Ishikawa (cell line): ENCODE results near the gene HRAS.

Experiments
- CEBPB ChIP-seq: IDR thresholded peaks from 2 replicates; pipeline ENCODE4 v1.6.1; 2012
- CREB1 ChIP-seq: IDR thresholded peaks from 2 replicates; pipeline ENCODE4 v1.6.1; 2012; ENCODE audit warnings: low read depth
- EGR1 ChIP-seq: IDR thresholded peaks from 2 replicates; pipeline ENCODE4 v1.6.1; 2012
- EP300 ChIP-seq: IDR thresholded peaks from 2 replicates; pipeline ENCODE4 v1.6.1; 2012; ENCODE audit warnings: borderline replicate concordance
- FOXM1 ChIP-seq: IDR thresholded peaks from 2 replicates; pipeline ENCODE4 v1.6.1; 2012; ENCODE audit warnings: low read depth, borderline replicate concordance
- MAX ChIP-seq: IDR thresholded peaks from 2 replicates; pipeline ENCODE4 v1.6.1; 2012
- NFIC ChIP-seq: IDR thresholded peaks from 2 replicates; pipeline ENCODE4 v1.6.1; 2012
- RAD21 ChIP-seq: IDR thresholded peaks from 2 replicates; pipeline ENCODE4 v1.6.1; 2012; ENCODE audit warnings: low read depth
- REST ChIP-seq: IDR thresholded peaks from 2 replicates; pipeline ENCODE4 v1.6.1; 2012; ENCODE audit warnings: low read depth, mild to moderate bottlenecking
- TAF1 ChIP-seq: IDR thresholded peaks from 2 replicates; pipeline ENCODE4 v1.6.1; 2012; ENCODE audit warnings: low read depth, mild to moderate bottlenecking
- TCF12 ChIP-seq: IDR thresholded peaks from 2 replicates; pipeline ENCODE4 v1.6.1; 2012; ENCODE audit warnings: low read depth
- TEAD4 ChIP-seq: IDR thresholded peaks from 2 replicates; pipeline ENCODE4 v1.6.1; 2012
- USF1 ChIP-seq: IDR thresholded peaks from 2 replicates; pipeline ENCODE4 v1.6.1; 2012
- YY1 ChIP-seq: IDR thresholded peaks from 2 replicates; pipeline ENCODE4 v1.6.1; 2012; ENCODE audit warnings: low read depth
- ZBTB7A ChIP-seq: IDR thresholded peaks from 2 replicates; pipeline ENCODE4 v1.6.1; 2012; ENCODE audit warnings: low read depth

Gene HRAS

GRCh38 chr11:504053-504993 lies 31.1 kb downstream of the HRAS start:
- no peak for TF ChIP-seq MAX
- no peak for TF ChIP-seq TEAD4
- no peak for TF ChIP-seq EP300
- TF ChIP-seq CREB1 = no peak
- no peak for TF ChIP-seq RAD21
- TF ChIP-seq FOXM1 = no peak
- no peak for TF ChIP-seq USF1
- no peak for TF ChIP-seq TCF12
- TF ChIP-seq NFIC = no peak
- no peak for TF ChIP-seq TAF1
- TF ChIP-seq YY1 = no peak
- no peak for TF ChIP-seq ZBTB7A
- no peak for TF ChIP-seq EGR1
- no peak for TF ChIP-seq REST
- TF ChIP-seq CEBPB = no peak

GRCh38 chr11:503179-503981 lies 32.0 kb downstream of the HRAS start:
- TF ChIP-seq REST (no peak), TCF12 (no peak), CEBPB (no peak), TAF1 (no peak), MAX (no peak), ZBTB7A (no peak), YY1 (no peak), RAD21 (no peak), NFIC (no peak), EGR1 (no peak), CREB1 (no peak), USF1 (no peak), TEAD4 (no peak), FOXM1 (no peak), EP300 (no peak)

GRCh38 chr11:502288-503178 lies 32.8 kb downstream of the HRAS start:
- no peak for TF ChIP-seq CEBPB
- no peak for TF ChIP-seq USF1
- no peak for TF ChIP-seq RAD21

GRCh38 chr11:501683-502287 lies 33.6 kb downstream of the HRAS start:
- TF ChIP-seq FOXM1 (no peak), YY1 (no peak), REST (no peak), EP300 (no peak), CREB1 (no peak), CEBPB (no peak), MAX (no peak), NFIC (no peak)
